ENCODE data around the gene VASH1.

DNA sequence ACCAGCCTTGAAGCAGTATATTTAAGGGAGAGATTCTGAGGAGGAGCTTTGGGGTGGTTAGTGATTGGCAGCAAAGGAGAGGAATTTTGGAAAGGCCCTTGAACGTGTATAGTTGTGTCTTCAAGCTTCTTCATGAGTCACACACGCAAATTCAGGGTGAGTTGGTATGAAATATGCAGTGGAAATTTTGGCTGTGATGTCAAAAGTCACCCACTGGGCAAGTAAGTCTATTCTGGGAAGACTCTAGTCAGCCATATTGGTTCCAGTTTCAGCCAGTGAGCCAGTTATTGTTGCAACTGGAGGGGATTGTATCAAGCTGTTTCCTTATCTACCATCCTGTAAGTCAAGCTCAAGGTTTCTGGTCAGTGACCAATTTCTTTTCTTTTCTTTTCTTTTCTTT is 32.0 kb upstream of the VASH1 start:
- TF ChIP-seq, protein P1, sequence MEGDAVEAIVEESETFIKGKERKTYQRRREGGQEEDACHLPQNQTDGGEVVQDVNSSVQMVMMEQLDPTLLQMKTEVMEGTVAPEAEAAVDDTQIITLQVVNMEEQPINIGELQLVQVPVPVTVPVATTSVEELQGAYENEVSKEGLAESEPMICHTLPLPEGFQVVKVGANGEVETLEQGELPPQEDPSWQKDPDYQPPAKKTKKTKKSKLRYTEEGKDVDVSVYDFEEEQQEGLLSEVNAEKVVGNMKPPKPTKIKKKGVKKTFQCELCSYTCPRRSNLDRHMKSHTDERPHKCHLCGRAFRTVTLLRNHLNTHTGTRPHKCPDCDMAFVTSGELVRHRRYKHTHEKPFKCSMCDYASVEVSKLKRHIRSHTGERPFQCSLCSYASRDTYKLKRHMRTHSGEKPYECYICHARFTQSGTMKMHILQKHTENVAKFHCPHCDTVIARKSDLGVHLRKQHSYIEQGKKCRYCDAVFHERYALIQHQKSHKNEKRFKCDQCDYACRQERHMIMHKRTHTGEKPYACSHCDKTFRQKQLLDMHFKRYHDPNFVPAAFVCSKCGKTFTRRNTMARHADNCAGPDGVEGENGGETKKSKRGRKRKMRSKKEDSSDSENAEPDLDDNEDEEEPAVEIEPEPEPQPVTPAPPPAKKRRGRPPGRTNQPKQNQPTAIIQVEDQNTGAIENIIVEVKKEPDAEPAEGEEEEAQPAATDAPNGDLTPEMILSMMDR (IDR thresholded peaks at IDR 0.05): no peak
- no peak for TF ChIP-seq EP300 (IDR thresholded peaks at IDR 0.05)
- no peak for TF ChIP-seq POLR2A (IDR thresholded peaks at IDR 0.05)
- no peak for TF ChIP-seq POLR2AphosphoS5 (IDR thresholded peaks at IDR 0.05)

Measured in gastroesophageal sphincter (tissue), 3 donors.